Left ventricle myocardium inferior (tissue), 1 donor: ENCODE results near the gene KRT82. TPM values are rescaled to one million over a fixed set of nuclear protein-coding genes. Genes with fewer than 3 reads are reported as not detected.

Source experiments
- DNase-seq: peaks from one replicate; pipeline ENCODE4 v3.0.0-alpha.2; 2020
- H3K27ac ChIP-seq: fragments of 200-600 bp; replicated peaks from 2 replicates; pipeline ENCODE4 v1.8.0; 2021
- H3K27me3 ChIP-seq: fragments of 200-600 bp; 2 replicates; pipeline ENCODE4 v1.8.0; 2021; ENCODE audit warnings: low read depth
- H3K36me3 ChIP-seq: fragments of 200-600 bp; 2 replicates; pipeline ENCODE4 v1.8.0; 2021
- H3K4me1 ChIP-seq: fragments of 200-600 bp; 2 replicates; pipeline ENCODE4 v1.8.0; 2021
- H3K4me3 ChIP-seq: fragments of 200-600 bp; 2 replicates; pipeline ENCODE4 v1.8.0; 2021; ENCODE audit warnings: mild to moderate bottlenecking, moderate library complexity
- H3K9me3 ChIP-seq: fragments of 200-600 bp; replicated peaks from 2 replicates; pipeline ENCODE4 v1.8.0; 2021
- CTCF ChIP-seq: fragments of 200-600 bp; IDR thresholded peaks from 2 replicates; pipeline ENCODE4 v1.8.0; 2021; ENCODE audit warnings: antibody characterized with exemption, mild to moderate bottlenecking, borderline replicate concordance
- intact Hi-C: fragments of 100-400 bp; cut with micrococcal nuclease; formaldehyde crosslinking; loops from one replicate; pipeline ENCODE4 v1.11.0; 2022
- total RNA-seq: library from RNA; stranded (reverse); fragmentation: NEBNext Ultra II Directional; extraction: Animal tissue kit (Norgen Biotek cat#: 25700); gene quantifications from one replicate; pipeline ENCODE4 v1.2.1, GENCODE V29; 2021
- donor health status: DM: no; HTN: yes; CAD: no; lungs with severe emphysema.

The KRT82 gene
- total RNA-seq, 1 donor from 2014 or later: not detected

- H3K27ac ChIP-seq: no peak overlapping the region
- intact Hi-C loops: no loop called here
- peaks cover 30% of the 10 kb centered on the region for H3K27me3 ChIP-seq
- H3K4me3 ChIP-seq: no peak overlapping the region
- H3K4me1 ChIP-seq: peaks cover 14% of the 10 kb centered on the region
- no peak for DNase-seq
- H3K9me3 ChIP-seq: no peaks in the 10 kb centered on the region
- H3K36me3 ChIP-seq: no peaks in the 10 kb centered on the region
- TF ChIP-seq CTCF: no peak
Measured at GRCh38 chr12:52418576-52419110, 12.5 kb upstream of the KRT82 start.

- DNase-seq: no peak
- peak overlapping the region; percentile 70 for H3K27ac ChIP-seq
- intact Hi-C loops: no loop called here
Measured at GRCh38 chr12:52417740-52418139, 11.6 kb upstream of the KRT82 start.

GRCh38 chr12:52416795-52417194 is 10.7 kb upstream of the KRT82 start:
- Histone ChIP-seq H3K9me3 (no peaks in the 10 kb centered on the region), H3K4me3 (no peak overlapping the region), H3K27ac (peak overlapping the region; percentile 70), H3K36me3 (no peaks in the 10 kb centered on the region), H3K4me1 (peaks cover 14% of the 10 kb centered on the region), H3K27me3 (peaks cover 34% of the 10 kb centered on the region)
- TF ChIP-seq CTCF: no peak
- intact Hi-C loops: no loop called here
- DNase-seq: no peak

More at GRCh38 chr12:52417740-52418139, 11.6 kb upstream of the KRT82 start:
- no peaks in the 10 kb centered on the region for H3K9me3 ChIP-seq
- TF ChIP-seq CTCF: no peak
- H3K4me3 ChIP-seq: no peak overlapping the region
- H3K4me1 ChIP-seq: peaks cover 14% of the 10 kb centered on the region
- H3K36me3 ChIP-seq: no peaks in the 10 kb centered on the region
- peaks cover 32% of the 10 kb centered on the region for H3K27me3 ChIP-seq

- no peak for TF ChIP-seq CTCF
- Histone ChIP-seq H3K27me3 (peaks cover 33% of the 10 kb centered on the region), H3K9me3 (no peaks in the 10 kb centered on the region), H3K4me3 (no peak overlapping the region), H3K4me1 (peaks cover 17% of the 10 kb centered on the region), H3K27ac (peak overlapping the region; percentile 70), H3K36me3 (no peaks in the 10 kb centered on the region)
- intact Hi-C loops: no loop called here
- no peak for DNase-seq
Measured at GRCh38 chr12:52415870-52416750, 10.0 kb upstream of the KRT82 start.

GRCh38 chr12:52414936-52415335 is 8.8 kb upstream of the KRT82 start:
- no peak for DNase-seq
- H3K36me3 ChIP-seq: no peaks in the 10 kb centered on the region
- no peak overlapping the region for H3K4me3 ChIP-seq
- H3K4me1 ChIP-seq: peaks cover 19% of the 10 kb centered on the region
- peaks cover 26% of the 10 kb centered on the region for H3K27me3 ChIP-seq
- H3K9me3 ChIP-seq: no peaks in the 10 kb centered on the region
- intact Hi-C loops: no loop called here
- H3K27ac ChIP-seq: peak overlapping the region; percentile 62
- no peak for TF ChIP-seq CTCF
